Endothelial cell of umbilical vein (primary cell): ENCODE measurements around the gene ANXA6. TPM values are rescaled to one million over a fixed set of nuclear protein-coding genes. Genes with fewer than 3 reads are reported as not detected.

Experiments used
- BruUV-seq: library from RNA; stranded (reverse); fragments of 400-500 nt; replicated peaks from 2 replicates; lab custom pipeline; 2021; lab: Mats Ljungman, UMichigan
- CTCF ChIA-PET: fragments of 300-600, 350-600 bp; sonication (Branson Sonifier 250); formaldehyde crosslinking; loops from one replicate; lab custom pipeline; 2021; ENCODE audit warnings: antibody characterized with exemption, inconsistent platforms; lab: Charles Lee
- POLR2A ChIA-PET: fragments of 300-600, 350-600 bp; sonication (Branson Sonifier 250); formaldehyde crosslinking; loops from one replicate; lab custom pipeline; 2021; ENCODE audit warnings: antibody characterized with exemption, inconsistent platforms; lab: Charles Lee
- DNase-seq: peaks from one replicate; pipeline ENCODE4 v3.0.0-alpha.2; 2011; ENCODE audit warnings: low read depth, low spot score
- FAIRE-seq: peaks from 2 replicates; lab custom pipeline; 2011; peaks lifted over from hg19 to GRCh38; lab: Jason Lieb, UNC
- H2AFZ ChIP-seq: 2 replicates; pipeline ENCODE4 v1.6.0; 2012; ENCODE audit warnings: low read depth, low read length, control low read depth, inconsistent platforms
- H3K27ac ChIP-seq: 2 replicates; pipeline ENCODE4 v1.5.1; 2011; ENCODE audit warnings: low read depth, mild to moderate bottlenecking, control low read depth, low read length, moderate library complexity; ENCODE audit not compliant: insufficient read depth
- H3K27me3 ChIP-seq, 2 experiments: 2 replicates each; pipeline versions ENCODE4 v1.6.0 to v1.6.1; 2011; ENCODE audit warnings: low read length in 2 of 2, mixed read lengths in 1 of 2; ENCODE audit not compliant: control insufficient read depth in 2 of 2, insufficient read depth in 2 of 2
- H3K36me3 ChIP-seq, 2 experiments: 2 replicates in 1 of 2; 3 replicates in 1 of 2; pipeline ENCODE4 v1.5.1; 2011; ENCODE audit warnings: low read length in 2 of 2, mild to moderate bottlenecking in 1 of 2, moderate library complexity in 1 of 2; ENCODE audit not compliant: control insufficient read depth in 2 of 2, insufficient read depth in 2 of 2; ENCODE audit errors: extremely low read depth in 1 of 2
- H3K4me1 ChIP-seq: 3 replicates; pipeline ENCODE4 v1.5.1; 2011; ENCODE audit warnings: mild to moderate bottlenecking, low read length; ENCODE audit not compliant: control insufficient read depth, insufficient read depth; ENCODE audit errors: extremely low read depth
- H3K4me2 ChIP-seq: 2 replicates; pipeline ENCODE4 v1.6.1; 2011; ENCODE audit warnings: low read length, control low read depth, mixed read lengths; ENCODE audit not compliant: insufficient read depth
- H3K4me3 ChIP-seq, 3 experiments: fragments of 200-600 bp in 1 of 3; sonication (generic), shearing (Covaris generic) in 1 of 3; replicated peaks in 1 of 3; 2 replicates each; pipeline ENCODE4 v1.5.1; 2011 to 2016; ENCODE audit warnings: control low read depth in 3 of 3, low read length in 3 of 3, mild to moderate bottlenecking in 2 of 3, inconsistent platforms in 1 of 3, low read depth in 1 of 3, moderate library complexity in 1 of 3; ENCODE audit not compliant: insufficient read depth in 1 of 3
- H3K79me2 ChIP-seq: 2 replicates; pipeline ENCODE4 v1.6.0; 2012; ENCODE audit warnings: low read length, inconsistent platforms; ENCODE audit not compliant: control insufficient read depth, insufficient read depth
- H3K9ac ChIP-seq: replicated peaks from 2 replicates; pipeline ENCODE3; 2011; ENCODE audit warnings: low read length, control low read depth; ENCODE audit not compliant: insufficient read depth; ENCODE audit errors: extremely low read depth
- H3K9me1 ChIP-seq: replicated peaks from 3 replicates; pipeline ENCODE4 v1.6.0; 2011; ENCODE audit warnings: mild to moderate bottlenecking, low read length; ENCODE audit not compliant: control insufficient read depth, insufficient read depth; ENCODE audit errors: extremely low read depth
- H3K9me3 ChIP-seq: replicated peaks from 2 replicates; pipeline ENCODE4 v1.5.1; 2012; ENCODE audit warnings: low read length, inconsistent platforms; ENCODE audit not compliant: control insufficient read depth, insufficient read depth
- H4K20me1 ChIP-seq: replicated peaks from 2 replicates; pipeline ENCODE3; 2011; ENCODE audit warnings: mild to moderate bottlenecking, low read length; ENCODE audit not compliant: control insufficient read depth, insufficient read depth; ENCODE audit errors: extremely low read depth
- EZH2 ChIP-seq: IDR thresholded peaks from 2 replicates; pipeline ENCODE4 v1.6.1; 2012; ENCODE audit warnings: borderline replicate concordance, low read depth, mild to moderate bottlenecking, moderate library complexity, low read length, inconsistent platforms; ENCODE audit not compliant: severe bottlenecking
- FOS ChIP-seq: IDR thresholded peaks from 2 replicates; pipeline ENCODE4 v1.6.1; 2011; ENCODE audit warnings: mild to moderate bottlenecking, low read length, moderate library complexity, borderline replicate concordance; ENCODE audit not compliant: insufficient read depth
- GATA2 ChIP-seq: IDR thresholded peaks from 2 replicates; pipeline ENCODE4 v1.7.0; 2011; ENCODE audit warnings: low read depth, mild to moderate bottlenecking, moderate library complexity, mixed read lengths, low read length; ENCODE audit not compliant: insufficient read length, insufficient read depth
- JUN ChIP-seq: IDR thresholded peaks from 2 replicates; pipeline ENCODE4 v1.6.1; 2011; ENCODE audit warnings: borderline replicate concordance, low read depth; ENCODE audit not compliant: insufficient read length, insufficient read depth
- MYC ChIP-seq: IDR thresholded peaks from one replicate; pipeline ENCODE4 v1.6.1; 2011; ENCODE audit warnings: mild to moderate bottlenecking, low read depth, low read length
- POLR2A ChIP-seq: IDR thresholded peaks from 2 replicates; pipeline ENCODE4 v1.6.1; 2012; ENCODE audit warnings: low read depth, mild to moderate bottlenecking, control low read depth, low read length
- POLR2AphosphoS5 ChIP-seq: IDR thresholded peaks from 2 replicates; pipeline ENCODE4 v1.6.1; 2012; ENCODE audit warnings: low read depth, mild to moderate bottlenecking, control low read depth, low read length, moderate library complexity; ENCODE audit not compliant: insufficient read depth
- dilution Hi-C: fragments of 300-500 bp; cut with MboI; formaldehyde crosslinking; loops from one replicate; pipeline ENCODE4 v1.15.0; 2019; ENCODE audit warnings: low sequenced_read_pairs; ENCODE audit not compliant: extremely low pct_ligation_motif_present
- intact Hi-C: fragments of 100-400 bp; cut with micrococcal nuclease; formaldehyde crosslinking; loops from one replicate; pipeline ENCODE4 v1.10.0; 2022
- polyA plus RNA-seq, 4 experiments: library from polyadenylated mRNA; depleted of rRNA in 3 of 4; stranded (reverse) in 3 of 4; unstranded in 1 of 4; fragments of >200 nt; gene quantifications; 2 replicates each; pipeline versions ENCODE4 v1.2.1 to v1.2.3, GENCODE V29; 2011 to 2012; ENCODE audit warnings: missing spikeins in 1 of 4
- total RNA-seq: library from RNA; stranded (reverse); gene quantifications from 2 replicates; pipeline ENCODE4 v1.2.3, GENCODE V29; 2021
- TF ChIP-seq, protein P1 (sequence below): IDR thresholded peaks from 2 replicates; pipeline ENCODE4 v1.6.1; 2011; ENCODE audit not compliant: insufficient read depth, insufficient read length
- TF ChIP-seq, protein P2 (sequence below), 2 donors: IDR thresholded peaks; 1 replicate in 1 of 2; 2 replicates in 1 of 2; pipeline ENCODE4 v1.5.1; 2011; ENCODE audit warnings: low read length in 2 of 2, mild to moderate bottlenecking in 2 of 2, moderate library complexity in 2 of 2, control low read depth in 1 of 2, inconsistent platforms in 1 of 2, low read depth in 1 of 2; ENCODE audit not compliant: insufficient read depth in 1 of 2; ENCODE audit errors: extremely low read depth in 1 of 2

Gene ANXA6
- total and polyA plus RNA-seq, 2 donors (not counting 3 experiments of a cell fraction or from before 2014, with no cell fraction given): 195 to 266 TPM

GRCh38 chr5:151141535-151141934, 16.0 kb downstream of the ANXA6 start:
- H3K27me3 ChIP-seq: no peaks in the 10 kb centered on the region
- H4K20me1 ChIP-seq: peaks cover 2% of the 10 kb centered on the region
- no peak overlapping the region for H3K9ac ChIP-seq
- no peak overlapping the region for H3K4me2 ChIP-seq
- no peak overlapping the region for H3K4me3 ChIP-seq
- DNase-seq: no peak
- H3K9me3 ChIP-seq: no peaks in the 10 kb centered on the region
- CTCF ChIA-PET: interaction anchor here (1.4 to 3.9 kb wide), 3 partner anchors 16 to 26 kb away, joined by 5 to 23 read pairs (median 7); no protein-coding TSS in a partner anchor
- no TSS peak for BruUV-seq
- POLR2A ChIA-PET: no interaction called here
- dilution Hi-C loops (no loop called here), intact Hi-C loops (no loop called here)
- no peak overlapping the region for H3K27ac ChIP-seq
- FAIRE-seq: no peak
- H3K4me1 ChIP-seq: peaks cover 6% of the 10 kb centered on the region
- TF ChIP-seq, protein P1, sequence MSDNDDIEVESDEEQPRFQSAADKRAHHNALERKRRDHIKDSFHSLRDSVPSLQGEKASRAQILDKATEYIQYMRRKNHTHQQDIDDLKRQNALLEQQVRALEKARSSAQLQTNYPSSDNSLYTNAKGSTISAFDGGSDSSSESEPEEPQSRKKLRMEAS: no peak
- TF ChIP-seq POLR2AphosphoS5 (no peak), JUN (no peak), POLR2A (no peak), FOS (no peak), MYC (no peak), EZH2 (no peak), GATA2 (no peak)
- TF ChIP-seq, protein P2, sequence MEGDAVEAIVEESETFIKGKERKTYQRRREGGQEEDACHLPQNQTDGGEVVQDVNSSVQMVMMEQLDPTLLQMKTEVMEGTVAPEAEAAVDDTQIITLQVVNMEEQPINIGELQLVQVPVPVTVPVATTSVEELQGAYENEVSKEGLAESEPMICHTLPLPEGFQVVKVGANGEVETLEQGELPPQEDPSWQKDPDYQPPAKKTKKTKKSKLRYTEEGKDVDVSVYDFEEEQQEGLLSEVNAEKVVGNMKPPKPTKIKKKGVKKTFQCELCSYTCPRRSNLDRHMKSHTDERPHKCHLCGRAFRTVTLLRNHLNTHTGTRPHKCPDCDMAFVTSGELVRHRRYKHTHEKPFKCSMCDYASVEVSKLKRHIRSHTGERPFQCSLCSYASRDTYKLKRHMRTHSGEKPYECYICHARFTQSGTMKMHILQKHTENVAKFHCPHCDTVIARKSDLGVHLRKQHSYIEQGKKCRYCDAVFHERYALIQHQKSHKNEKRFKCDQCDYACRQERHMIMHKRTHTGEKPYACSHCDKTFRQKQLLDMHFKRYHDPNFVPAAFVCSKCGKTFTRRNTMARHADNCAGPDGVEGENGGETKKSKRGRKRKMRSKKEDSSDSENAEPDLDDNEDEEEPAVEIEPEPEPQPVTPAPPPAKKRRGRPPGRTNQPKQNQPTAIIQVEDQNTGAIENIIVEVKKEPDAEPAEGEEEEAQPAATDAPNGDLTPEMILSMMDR (IDR thresholded peaks at IDR 0.05; ENCODE audit: extremely low read depth in 1 of 2, insufficient read depth in 1 of 2, low read depth in 1 of 2, low read length in 2 of 2): no peak
- H2AFZ ChIP-seq: no peak overlapping the region
- H3K79me2 ChIP-seq: peaks cover 29% of the 10 kb centered on the region
- H3K36me3 ChIP-seq: peaks cover 20 to 53% of the 10 kb centered on the region in 2 experiments
- no peaks in the 10 kb centered on the region for H3K9me1 ChIP-seq
